ENCODE results near the gene MID1. TPM values are rescaled to one million over a fixed set of nuclear protein-coding genes. Genes with fewer than 3 reads are reported as not detected.

The MID1 gene
- total RNA-seq, 1 donor from 2014 or later = 0.18 TPM

- H3K27me3 Mint-ChIP-seq = no peaks in the 10 kb centered on the region
- no peak for TF ChIP-seq CTCF (IDR thresholded peaks at IDR 0.05)
- POLR2A ChIA-PET = no interaction called here
- no peak overlapping the region for H3K27ac Mint-ChIP-seq
- CTCF ChIA-PET = no interaction called here
- H3K4me1 Mint-ChIP-seq = no peaks in the 10 kb centered on the region
- no peak for ATAC-seq (ENCODE audit: low read depth)
- DNase-seq = no peak
- intact Hi-C loops (cut with micrococcal nuclease) = no loop called here
- H3K9me3 Mint-ChIP-seq = no peaks in the 10 kb centered on the region
- H3K4me3 Mint-ChIP-seq = no peak overlapping the region
- no peaks in the 10 kb centered on the region for H3K36me3 Mint-ChIP-seq (ENCODE audit: low read depth)
Measured at GRCh38 chrX:10474510-10474909, 145.9 kb downstream of the MID1 start.

DNA sequence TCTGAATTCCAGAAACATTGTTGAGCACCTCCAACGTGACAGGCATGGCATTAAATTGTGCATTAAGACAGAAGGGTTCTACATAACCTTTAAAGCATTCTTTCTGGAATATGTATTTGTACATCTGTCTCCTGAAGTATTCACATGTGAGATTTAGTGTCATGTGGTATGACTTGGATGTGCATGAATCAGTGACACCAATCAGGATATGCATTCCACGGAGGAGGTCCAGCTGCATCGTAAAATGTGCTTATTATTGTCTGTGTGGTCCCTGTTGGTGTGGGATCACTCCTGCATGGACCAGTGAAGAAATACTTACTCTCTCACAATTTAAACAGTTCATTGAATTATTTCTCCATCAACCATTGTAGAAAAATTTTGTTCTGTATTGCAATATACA lies 149.0 kb downstream of the MID1 start:
- ATAC-seq (ENCODE audit: low read depth) = no peak
- Mint-ChIP-seq H3K9me3 (no peaks in the 10 kb centered on the region), H3K27ac (no peak overlapping the region), H3K27me3 (no peaks in the 10 kb centered on the region), H3K36me3 (ENCODE audit: low read depth) (no peaks in the 10 kb centered on the region), H3K4me3 (no peak overlapping the region), H3K4me1 (peaks cover 8% of the 10 kb centered on the region)
- CTCF ChIA-PET = no interaction called here
- intact Hi-C loops (cut with micrococcal nuclease) = no loop called here
- TF ChIP-seq CTCF (IDR thresholded peaks at IDR 0.05) = no peak
- POLR2A ChIA-PET = no interaction called here
- no peak for DNase-seq

DNA sequence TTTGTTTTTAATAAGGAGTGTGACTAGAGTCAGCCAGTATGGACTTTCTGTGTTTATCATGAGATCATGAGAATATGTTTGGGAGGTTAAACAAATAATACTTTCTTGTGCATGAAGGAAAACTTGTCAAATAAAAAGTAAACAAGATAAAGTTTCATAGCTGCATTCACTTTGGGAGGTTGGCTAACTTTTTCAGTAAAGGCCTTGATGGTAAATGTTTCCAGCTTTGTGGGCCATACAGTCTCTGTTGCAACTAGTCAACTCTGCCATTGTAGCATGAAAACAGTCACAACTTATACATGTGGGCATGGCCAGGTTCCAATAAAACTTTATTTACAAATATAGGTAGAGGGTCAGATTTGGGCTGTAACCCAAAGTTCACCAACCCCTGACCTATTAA lies 150.4 kb downstream of the MID1 start:
- intact Hi-C loops (cut with micrococcal nuclease) = no loop called here
- CTCF ChIA-PET = no interaction called here
- POLR2A ChIA-PET = no interaction called here

GRCh38 chrX:10467793-10468192 lies 152.6 kb downstream of the MID1 start:
- POLR2A ChIA-PET = no interaction called here
- no peak for ATAC-seq (ENCODE audit: low read depth)
- H3K4me1 Mint-ChIP-seq = peaks cover 8% of the 10 kb centered on the region

More for the DNA sequence above, 150.4 kb downstream of the MID1 start:
- Mint-ChIP-seq H3K4me3 (no peak overlapping the region), H3K27me3 (no peaks in the 10 kb centered on the region), H3K36me3 (ENCODE audit: low read depth) (no peaks in the 10 kb centered on the region), H3K4me1 (peaks cover 8% of the 10 kb centered on the region), H3K27ac (no peak overlapping the region), H3K9me3 (no peaks in the 10 kb centered on the region)
- TF ChIP-seq CTCF (IDR thresholded peaks at IDR 0.05) = no peak
- DNase-seq = no peak
- no peak for ATAC-seq (ENCODE audit: low read depth)

GRCh38 chrX:10465254-10465653 lies 155.1 kb downstream of the MID1 start:
- ChIA-PET POLR2A (no interaction called here), CTCF (no interaction called here)
- no peak for TF ChIP-seq CTCF (IDR thresholded peaks at IDR 0.05)
- Mint-ChIP-seq H3K36me3 (ENCODE audit: low read depth) (no peaks in the 10 kb centered on the region), H3K27ac (no peak overlapping the region), H3K4me3 (no peak overlapping the region), H3K27me3 (no peaks in the 10 kb centered on the region), H3K9me3 (no peaks in the 10 kb centered on the region), H3K4me1 (peaks cover 8% of the 10 kb centered on the region)
- no peak for ATAC-seq (ENCODE audit: low read depth)
- intact Hi-C loops (cut with micrococcal nuclease) = no loop called here
- DNase-seq = no peak

More at GRCh38 chrX:10467793-10468192, 152.6 kb downstream of the MID1 start:
- no peaks in the 10 kb centered on the region for H3K9me3 Mint-ChIP-seq
- no peak overlapping the region for H3K27ac Mint-ChIP-seq
- intact Hi-C loops (cut with micrococcal nuclease) = no loop called here
- H3K36me3 Mint-ChIP-seq (ENCODE audit: low read depth) = no peaks in the 10 kb centered on the region
- H3K27me3 Mint-ChIP-seq = no peaks in the 10 kb centered on the region
- no peak for DNase-seq
- no peak overlapping the region for H3K4me3 Mint-ChIP-seq
- CTCF ChIA-PET = no interaction called here
- TF ChIP-seq CTCF (IDR thresholded peaks at IDR 0.05) = no peak
